Measurements from ENCODE around the gene MANF.

DNA sequence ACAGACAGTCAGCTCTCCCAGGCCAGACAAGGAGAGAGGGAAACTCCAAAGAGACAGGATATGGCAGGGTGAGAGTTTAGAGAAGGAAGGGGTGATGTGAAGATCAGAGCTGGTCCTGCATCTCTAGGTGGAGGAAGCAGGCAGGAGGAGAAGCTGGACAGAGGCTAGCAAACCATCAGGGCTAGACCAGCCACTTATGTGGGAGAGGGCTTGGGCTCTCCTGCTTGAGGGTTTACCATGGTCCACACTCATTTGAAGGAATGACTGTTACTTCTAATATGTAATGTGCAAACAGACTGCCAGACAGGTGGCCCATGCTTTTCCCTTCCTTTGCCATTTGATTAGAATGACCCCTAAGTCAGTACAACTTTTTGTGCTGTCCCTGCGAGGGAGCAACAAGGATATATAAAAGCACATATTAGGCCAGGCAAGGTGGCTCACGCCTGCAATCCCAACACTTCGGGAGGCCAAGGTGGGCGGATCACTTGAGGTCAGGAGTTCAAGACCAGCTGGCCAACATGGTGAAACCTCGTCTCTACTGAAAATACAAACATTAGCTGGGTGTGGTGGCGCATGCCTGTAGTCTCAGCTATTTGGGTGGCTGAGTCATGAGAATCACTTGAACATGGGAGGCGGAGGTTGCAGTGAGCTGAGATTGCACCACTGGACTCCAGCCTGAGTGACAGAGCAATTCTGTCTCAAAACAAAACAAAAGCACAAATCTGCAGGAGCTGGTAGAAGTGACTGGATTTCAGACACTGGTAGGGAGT, 41.0 kb upstream of the MANF start:
- TF ChIP-seq, protein P1, sequence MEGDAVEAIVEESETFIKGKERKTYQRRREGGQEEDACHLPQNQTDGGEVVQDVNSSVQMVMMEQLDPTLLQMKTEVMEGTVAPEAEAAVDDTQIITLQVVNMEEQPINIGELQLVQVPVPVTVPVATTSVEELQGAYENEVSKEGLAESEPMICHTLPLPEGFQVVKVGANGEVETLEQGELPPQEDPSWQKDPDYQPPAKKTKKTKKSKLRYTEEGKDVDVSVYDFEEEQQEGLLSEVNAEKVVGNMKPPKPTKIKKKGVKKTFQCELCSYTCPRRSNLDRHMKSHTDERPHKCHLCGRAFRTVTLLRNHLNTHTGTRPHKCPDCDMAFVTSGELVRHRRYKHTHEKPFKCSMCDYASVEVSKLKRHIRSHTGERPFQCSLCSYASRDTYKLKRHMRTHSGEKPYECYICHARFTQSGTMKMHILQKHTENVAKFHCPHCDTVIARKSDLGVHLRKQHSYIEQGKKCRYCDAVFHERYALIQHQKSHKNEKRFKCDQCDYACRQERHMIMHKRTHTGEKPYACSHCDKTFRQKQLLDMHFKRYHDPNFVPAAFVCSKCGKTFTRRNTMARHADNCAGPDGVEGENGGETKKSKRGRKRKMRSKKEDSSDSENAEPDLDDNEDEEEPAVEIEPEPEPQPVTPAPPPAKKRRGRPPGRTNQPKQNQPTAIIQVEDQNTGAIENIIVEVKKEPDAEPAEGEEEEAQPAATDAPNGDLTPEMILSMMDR (IDR thresholded peaks at IDR 0.05 in 8 of 11, conservative IDR thresholded peaks at IDR 0.05 in 3 of 11), result no peak
- TF ChIP-seq POLR2A (IDR thresholded peaks at IDR 0.05), result no peak
